Measurements from ENCODE around the gene KRT38. TPM values are rescaled to one million over a fixed set of nuclear protein-coding genes. Genes with fewer than 3 reads are reported as not detected.

Gene KRT38
- total RNA-seq, 1 experiment from 2014 or later = not detected

DNA sequence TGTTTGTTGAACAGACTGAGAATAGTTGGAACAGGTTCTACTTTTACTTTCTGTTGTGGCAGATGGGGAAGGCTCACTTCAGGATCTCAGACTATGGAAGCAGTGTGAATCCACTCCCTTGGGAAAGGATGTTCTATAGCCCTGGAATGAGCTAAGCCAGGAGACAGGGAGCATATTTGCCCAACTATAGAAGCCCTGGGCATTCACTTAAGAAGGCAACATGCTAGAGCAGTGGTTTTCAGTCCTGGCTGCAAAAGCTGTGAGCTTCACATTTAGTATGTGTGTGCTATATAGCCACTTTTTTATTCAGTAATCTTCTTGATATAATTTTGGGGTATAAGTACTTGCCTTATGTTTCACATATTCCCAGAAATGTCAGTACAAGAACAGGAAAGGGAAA, 27.6 kb upstream of the KRT38 start:
- no peak for DNase-seq (ENCODE audit: low spot score)
- Mint-ChIP-seq H3K36me3 (no peaks in the 10 kb centered on the region), H3K4me1 (no peaks in the 10 kb centered on the region), H3K9me3 (peaks cover 25% of the 10 kb centered on the region), H3K27me3 (ENCODE audit: low read depth) (peaks cover 5% of the 10 kb centered on the region), H3K4me3 (no peak overlapping the region), H3K27ac (no peak overlapping the region)
- ChIA-PET POLR2A (no interaction called here), CTCF (interaction anchor here (0.6 kb wide), 1 partner anchor 419 kb away, joined by 4 read pairs; no protein-coding TSS in a partner anchor)
- ATAC-seq = no peak
- TF ChIP-seq ATF1 (CRISPR knock-in tag; IDR thresholded peaks at IDR 0.05) (no peak), ZNF138 (CRISPR knock-in tag; conservative IDR thresholded peaks at IDR 0.05) (no peak), ZNF416 (CRISPR knock-in tag; IDR thresholded peaks at IDR 0.05) (no peak), ERG (CRISPR knock-in tag; IDR thresholded peaks at IDR 0.05) (no peak), KAT7 (CRISPR knock-in tag; IDR thresholded peaks at IDR 0.05; ENCODE audit: borderline replicate concordance) (no peak), RORB (CRISPR knock-in tag; IDR thresholded peaks at IDR 0.05) (no peak), SMAD4 (CRISPR knock-in tag; IDR thresholded peaks at IDR 0.05) (no peak), IRF2 (CRISPR knock-in tag; IDR thresholded peaks at IDR 0.05; ENCODE audit: borderline replicate concordance, low read depth) (no peak), ZNF512 (CRISPR knock-in tag; IDR thresholded peaks at IDR 0.05; ENCODE audit: borderline replicate concordance) (no peak), TCF7 (CRISPR knock-in tag; IDR thresholded peaks at IDR 0.05; ENCODE audit: low read depth) (no peak), NFYB (CRISPR knock-in tag; conservative IDR thresholded peaks at IDR 0.05; ENCODE audit: low read depth) (no peak), ZNF219 (CRISPR knock-in tag; IDR thresholded peaks at IDR 0.05; ENCODE audit: borderline replicate concordance) (no peak), NR3C1 (CRISPR knock-in tag; conservative IDR thresholded peaks at IDR 0.05; ENCODE audit: low read depth) (no peak), PREB (CRISPR knock-in tag; IDR thresholded peaks at IDR 0.05; ENCODE audit: borderline replicate concordance) (no peak), CREM (CRISPR knock-in tag; IDR thresholded peaks at IDR 0.05) (no peak), ATF3 (CRISPR knock-in tag; conservative IDR thresholded peaks at IDR 0.05) (no peak), JUN (CRISPR knock-in tag; IDR thresholded peaks at IDR 0.05) (no peak), GTF2I (CRISPR knock-in tag; conservative IDR thresholded peaks at IDR 0.05) (no peak)
- TF ChIP-seq, protein P1, sequence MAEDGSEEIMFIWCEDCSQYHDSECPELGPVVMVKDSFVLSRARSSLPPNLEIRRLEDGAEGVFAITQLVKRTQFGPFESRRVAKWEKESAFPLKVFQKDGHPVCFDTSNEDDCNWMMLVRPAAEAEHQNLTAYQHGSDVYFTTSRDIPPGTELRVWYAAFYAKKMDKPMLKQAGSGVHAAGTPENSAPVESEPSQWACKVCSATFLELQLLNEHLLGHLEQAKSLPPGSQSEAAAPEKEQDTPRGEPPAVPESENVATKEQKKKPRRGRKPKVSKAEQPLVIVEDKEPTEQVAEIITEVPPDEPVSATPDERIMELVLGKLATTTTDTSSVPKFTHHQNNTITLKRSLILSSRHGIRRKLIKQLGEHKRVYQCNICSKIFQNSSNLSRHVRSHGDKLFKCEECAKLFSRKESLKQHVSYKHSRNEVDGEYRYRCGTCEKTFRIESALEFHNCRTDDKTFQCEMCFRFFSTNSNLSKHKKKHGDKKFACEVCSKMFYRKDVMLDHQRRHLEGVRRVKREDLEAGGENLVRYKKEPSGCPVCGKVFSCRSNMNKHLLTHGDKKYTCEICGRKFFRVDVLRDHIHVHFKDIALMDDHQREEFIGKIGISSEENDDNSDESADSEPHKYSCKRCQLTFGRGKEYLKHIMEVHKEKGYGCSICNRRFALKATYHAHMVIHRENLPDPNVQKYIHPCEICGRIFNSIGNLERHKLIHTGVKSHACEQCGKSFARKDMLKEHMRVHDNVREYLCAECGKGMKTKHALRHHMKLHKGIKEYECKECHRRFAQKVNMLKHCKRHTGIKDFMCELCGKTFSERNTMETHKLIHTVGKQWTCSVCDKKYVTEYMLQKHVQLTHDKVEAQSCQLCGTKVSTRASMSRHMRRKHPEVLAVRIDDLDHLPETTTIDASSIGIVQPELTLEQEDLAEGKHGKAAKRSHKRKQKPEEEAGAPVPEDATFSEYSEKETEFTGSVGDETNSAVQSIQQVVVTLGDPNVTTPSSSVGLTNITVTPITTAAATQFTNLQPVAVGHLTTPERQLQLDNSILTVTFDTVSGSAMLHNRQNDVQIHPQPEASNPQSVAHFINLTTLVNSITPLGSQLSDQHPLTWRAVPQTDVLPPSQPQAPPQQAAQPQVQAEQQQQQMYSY (CRISPR knock-in tag; IDR thresholded peaks at IDR 0.05) = no peak
- TF ChIP-seq, protein P2, sequence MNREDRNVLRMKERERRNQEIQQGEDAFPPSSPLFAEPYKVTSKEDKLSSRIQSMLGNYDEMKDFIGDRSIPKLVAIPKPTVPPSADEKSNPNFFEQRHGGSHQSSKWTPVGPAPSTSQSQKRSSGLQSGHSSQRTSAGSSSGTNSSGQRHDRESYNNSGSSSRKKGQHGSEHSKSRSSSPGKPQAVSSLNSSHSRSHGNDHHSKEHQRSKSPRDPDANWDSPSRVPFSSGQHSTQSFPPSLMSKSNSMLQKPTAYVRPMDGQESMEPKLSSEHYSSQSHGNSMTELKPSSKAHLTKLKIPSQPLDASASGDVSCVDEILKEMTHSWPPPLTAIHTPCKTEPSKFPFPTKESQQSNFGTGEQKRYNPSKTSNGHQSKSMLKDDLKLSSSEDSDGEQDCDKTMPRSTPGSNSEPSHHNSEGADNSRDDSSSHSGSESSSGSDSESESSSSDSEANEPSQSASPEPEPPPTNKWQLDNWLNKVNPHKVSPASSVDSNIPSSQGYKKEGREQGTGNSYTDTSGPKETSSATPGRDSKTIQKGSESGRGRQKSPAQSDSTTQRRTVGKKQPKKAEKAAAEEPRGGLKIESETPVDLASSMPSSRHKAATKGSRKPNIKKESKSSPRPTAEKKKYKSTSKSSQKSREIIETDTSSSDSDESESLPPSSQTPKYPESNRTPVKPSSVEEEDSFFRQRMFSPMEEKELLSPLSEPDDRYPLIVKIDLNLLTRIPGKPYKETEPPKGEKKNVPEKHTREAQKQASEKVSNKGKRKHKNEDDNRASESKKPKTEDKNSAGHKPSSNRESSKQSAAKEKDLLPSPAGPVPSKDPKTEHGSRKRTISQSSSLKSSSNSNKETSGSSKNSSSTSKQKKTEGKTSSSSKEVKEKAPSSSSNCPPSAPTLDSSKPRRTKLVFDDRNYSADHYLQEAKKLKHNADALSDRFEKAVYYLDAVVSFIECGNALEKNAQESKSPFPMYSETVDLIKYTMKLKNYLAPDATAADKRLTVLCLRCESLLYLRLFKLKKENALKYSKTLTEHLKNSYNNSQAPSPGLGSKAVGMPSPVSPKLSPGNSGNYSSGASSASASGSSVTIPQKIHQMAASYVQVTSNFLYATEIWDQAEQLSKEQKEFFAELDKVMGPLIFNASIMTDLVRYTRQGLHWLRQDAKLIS (CRISPR knock-in tag; IDR thresholded peaks at IDR 0.05; ENCODE audit: borderline replicate concordance) = no peak

Measured in WTC11 (cell line).